OCI-LY7 (cell line): ENCODE data around the gene PDZK1IP1. TPM values are rescaled to one million over a fixed set of nuclear protein-coding genes. Genes with fewer than 3 reads are reported as not detected.

Experiments
- Bru-seq: library from RNA; stranded (reverse); fragments of 400-500 nt; gene quantifications from one replicate; lab custom pipeline; 2021; lab: Mats Ljungman, UMichigan
- BruChase-seq, 2 experiments: library from RNA; stranded (reverse); fragments of 400-500 nt; gene quantifications; one replicate each; lab custom pipeline; 2021; lab: Mats Ljungman, UMichigan
- BruUV-seq: library from RNA; stranded (reverse); fragments of 400-500 nt; replicated peaks from 2 replicates; lab custom pipeline; 2021; lab: Mats Ljungman, UMichigan
- CTCF ChIA-PET: fragments of 300-600 bp; sonication (Branson Sonifier 250); formaldehyde crosslinking; loops from one replicate; lab custom pipeline; 2022; ENCODE audit warnings: antibody characterized with exemption; ENCODE audit not compliant: unreplicated experiment; lab: Charles Lee
- POLR2A ChIA-PET: fragments of 300-600 bp; sonication (Branson Sonifier 250); formaldehyde crosslinking; loops from one replicate; lab custom pipeline; 2022; ENCODE audit warnings: antibody characterized with exemption; lab: Charles Lee
- DNase-seq: peaks from one replicate; pipeline ENCODE4 v3.0.0-alpha.2; 2015; ENCODE audit warnings: low spot score
- H2AFZ ChIP-seq: fragments of 200-600 bp; sonication (generic), shearing (Covaris generic); 2 replicates; pipeline ENCODE4 v1.6.1; 2014; ENCODE audit warnings: mild to moderate bottlenecking, antibody characterized with exemption, low read length, moderate library complexity
- H3K27ac ChIP-seq: fragments of 200-600 bp; sonication (generic); 2 replicates; pipeline ENCODE4 v1.5.1; 2014; ENCODE audit warnings: mixed run types, low read depth, mild to moderate bottlenecking, moderate library complexity, low read length, inconsistent platforms; ENCODE audit not compliant: poor library complexity, severe bottlenecking
- H3K36me3 ChIP-seq: fragments of 200-600 bp; sonication (generic); 2 replicates; pipeline ENCODE4 v1.6.1; 2014; ENCODE audit warnings: mild to moderate bottlenecking, antibody characterized with exemption, low read length, moderate library complexity, mixed read lengths; ENCODE audit not compliant: insufficient read depth
- H3K4me1 ChIP-seq: fragments of 200-600 bp; sonication (generic); 2 replicates; pipeline ENCODE4 v1.5.1; 2014; ENCODE audit warnings: mild to moderate bottlenecking, low read length; ENCODE audit not compliant: insufficient read depth, poor library complexity, severe bottlenecking
- H3K4me2 ChIP-seq: fragments of 200-600 bp; sonication (generic); 2 replicates; pipeline ENCODE4 v1.6.1; 2014; ENCODE audit warnings: mild to moderate bottlenecking, low read length
- H3K4me3 ChIP-seq: fragments of 200-600 bp; sonication (generic); 2 replicates; pipeline ENCODE4 v1.5.1; 2014; ENCODE audit warnings: mild to moderate bottlenecking, low read depth, low read length; ENCODE audit not compliant: poor library complexity, severe bottlenecking
- H3K79me2 ChIP-seq: fragments of 200-600 bp; sonication (generic); 2 replicates; pipeline ENCODE4 v1.6.1; 2016; ENCODE audit warnings: low read depth, mild to moderate bottlenecking, low read length, moderate library complexity, mixed read lengths; ENCODE audit not compliant: insufficient read depth
- H3K9me2 ChIP-seq: fragments of 200-600 bp; sonication (generic); 2 replicates; pipeline ENCODE4 v1.6.1; 2016; ENCODE audit warnings: mild to moderate bottlenecking, low read length, mixed read lengths; ENCODE audit not compliant: insufficient read depth
- H3K9me3 ChIP-seq: fragments of 200-600 bp; sonication (generic); 2 replicates; pipeline ENCODE4 v1.6.1; 2014; ENCODE audit warnings: mild to moderate bottlenecking, mixed run types, low read length, mixed read lengths
- H4K20me1 ChIP-seq: fragments of 200-600 bp; sonication (generic); 2 replicates; pipeline ENCODE4 v1.6.1; 2014; ENCODE audit warnings: mild to moderate bottlenecking, antibody characterized with exemption, low read length, moderate library complexity, mixed read lengths; ENCODE audit not compliant: insufficient read depth
- CTCF ChIP-seq: fragments of 200-600 bp; sonication (generic); conservative IDR thresholded peaks from 2 replicates; pipeline ENCODE4 v1.5.1; 2014; ENCODE audit warnings: mild to moderate bottlenecking, antibody characterized with exemption, low read length, moderate library complexity, mixed read lengths
- EZH2phosphoT487 ChIP-seq: fragments of 200-600 bp; sonication (generic); IDR thresholded peaks from 2 replicates; pipeline ENCODE4 v1.6.1; 2018; ENCODE audit warnings: low read depth, borderline replicate concordance, mild to moderate bottlenecking, mixed run types, antibody characterized with exemption, low read length, moderate library complexity, mixed read lengths
- intact Hi-C: fragments of 100-400 bp; cut with micrococcal nuclease; formaldehyde crosslinking; loops from one replicate; pipeline ENCODE4 v1.10.0; 2022; ENCODE audit not compliant: unreplicated experiment
- long read RNA-seq: library from polyadenylated mRNA; stranded (forward); transcript quantifications from one replicate; pipeline ENCODE4 v2.0.0, GENCODE V29; 2022
- total RNA-seq, 2 experiments: library from RNA; depleted of rRNA in 1 of 2; stranded (reverse); fragments of >200 nt in 1 of 2; shearing (Covaris generic) in 1 of 2; gene quantifications; 2 replicates each; pipeline ENCODE4 v1.2.3, GENCODE V29; 2014 to 2022

PDZK1IP1 gene
- total RNA-seq (2014; rRNA removed; shearing (Covaris generic)): not detected in 2 replicates
- total RNA-seq (2022): not detected in 2 replicates
- Bru-seq, nascent RNA: not detected
- not detected for BruChase-seq, experiment 1, labeled RNA remaining after a 6-hour chase
- BruChase-seq, experiment 2, labeled RNA remaining after a 2-hour chase: not detected
- long read RNA-seq: 0 reads

GRCh38 chr1:47189844-47190508 is at the start of gene PDZK1IP1:
Gene PDZK1IP1 (minus strand): TSS chr1:47190036. CDS start chr1:47189932, 104 bp downstream.
- H3K79me2 ChIP-seq: no peaks in the 10 kb centered on the region
- H2AFZ ChIP-seq: no peak within 1 kb of the TSS
- no peak within 1 kb of the TSS for H3K4me2 ChIP-seq
- TF ChIP-seq CTCF (no peak), EZH2phosphoT487 (no peak)
- POLR2A ChIA-PET: interaction anchor here (0.9 kb wide), 1 partner anchor 9 kb away, joined by 4 read pairs; no protein-coding TSS in a partner anchor
- H3K4me3 ChIP-seq: no peak within 1 kb of the TSS
- intact Hi-C loops: loop anchor here (5.0 to 10.0 kb wide), 2 partner anchors 57 to 525 kb away; no protein-coding TSS in a partner anchor
- no peak for DNase-seq
- H3K9me3 ChIP-seq: no peaks in the 10 kb centered on the region
- H3K4me1 ChIP-seq: no peaks in the 10 kb centered on the region
- no peaks in the 10 kb centered on the region for H3K9me2 ChIP-seq
- BruUV-seq: no TSS peak
- no peaks in the 10 kb centered on the region for H3K36me3 ChIP-seq
- no peaks in the 10 kb centered on the region for H4K20me1 ChIP-seq
- no peak within 1 kb of the TSS for H3K27ac ChIP-seq
- CTCF ChIA-PET: interaction anchor here (0.7 kb wide), 1 partner anchor 11 kb away, joined by 3 read pairs; no protein-coding TSS in a partner anchor

GRCh38 chr1:47238935-47239592 is 49.2 kb upstream of the PDZK1IP1 start:
- intact Hi-C loops: no loop called here
- BruUV-seq: no TSS peak
- Histone ChIP-seq H3K4me2 (no peak overlapping the region), H3K9me3 (no peaks in the 10 kb centered on the region), H3K36me3 (no peaks in the 10 kb centered on the region), H4K20me1 (no peaks in the 10 kb centered on the region), H3K4me1 (peaks cover 6% of the 10 kb centered on the region), H3K27ac (no peak overlapping the region), H3K79me2 (no peaks in the 10 kb centered on the region), H2AFZ (no peak overlapping the region), H3K4me3 (no peak overlapping the region), H3K9me2 (no peaks in the 10 kb centered on the region)
- ChIA-PET POLR2A (interaction anchor here (0.7 kb wide), 1 partner anchor 56 kb away, joined by 3 read pairs; no protein-coding TSS in a partner anchor), CTCF (no interaction called here)
- DNase-seq: no peak
- no peak for TF ChIP-seq EZH2phosphoT487
- no peak for TF ChIP-seq CTCF
